NK-92 (cell line): ENCODE measurements around the gene PMS2.
A peak's percentile ranks its signal among the peaks of the same experiment; 100 is the strongest.
"Not testable (repeated sequence)": the region's sequence is repeated elsewhere in the genome, so short reads cannot be mapped to it uniquely, and the experiment has no call there.

Experiments used
- DNase-seq: peaks from one replicate; lab custom pipeline; 2025; ENCODE audit not compliant: unreplicated experiment; lab: John Stamatoyannopoulos, UW

PMS2 gene

GRCh38 chr7:6008668-6009611 lies at the start of gene PMS2, which contains the start of gene AIMP2:
TSS of gene PMS2 (minus strand) at chr7:6009049. CDS start at chr7:6009019, 30 bp downstream.
TSS of gene AIMP2 (plus strand) at chr7:6009272. CDS start at chr7:6009364, 92 bp downstream.
- peak; percentile 74 for DNase-seq

GRCh38 chr7:6057316-6058129 lies 48.7 kb upstream of the PMS2 start:
- DNase-seq, result no peak

DNA sequence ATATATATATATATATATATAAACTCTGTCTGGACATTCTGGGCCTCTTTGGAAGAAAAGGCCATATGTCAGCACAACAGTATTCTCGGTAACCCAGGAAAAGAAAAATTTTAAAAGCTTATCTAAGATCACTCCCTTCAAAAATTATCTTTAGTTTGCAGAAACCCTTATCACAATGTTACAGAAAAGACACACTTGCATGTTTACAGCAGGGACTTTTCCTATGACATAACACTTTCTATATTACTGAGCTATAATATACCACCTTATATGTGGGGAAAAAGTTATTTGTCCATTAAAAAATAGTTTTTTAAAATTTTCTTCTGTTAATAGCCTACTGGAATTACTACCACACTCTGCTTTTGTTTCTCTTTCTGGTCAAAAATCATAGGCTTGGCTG lies 47.8 kb upstream of the PMS2 start:
- no peak for DNase-seq

DNA sequence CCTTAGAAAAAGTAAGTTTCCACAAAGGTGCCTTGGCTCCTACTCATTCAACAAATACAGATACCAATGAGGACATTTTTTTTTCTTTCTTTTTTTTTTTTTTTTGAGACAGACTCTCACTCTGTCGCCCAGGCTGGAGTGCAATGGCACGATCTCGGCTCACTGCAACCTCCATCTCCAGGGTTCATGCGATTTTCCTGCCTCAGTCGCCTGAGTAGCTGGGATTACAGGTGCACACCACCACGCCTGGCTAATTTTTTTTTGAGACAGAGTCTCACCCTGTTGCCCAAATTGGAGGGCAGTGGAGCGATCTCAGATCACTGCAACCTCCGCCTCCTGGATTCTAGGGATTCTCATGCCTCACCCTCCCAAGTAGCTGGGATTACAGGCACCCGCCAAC lies 42.3 kb upstream of the PMS2 start:
- DNase-seq, result not testable (repeated sequence)

DNA sequence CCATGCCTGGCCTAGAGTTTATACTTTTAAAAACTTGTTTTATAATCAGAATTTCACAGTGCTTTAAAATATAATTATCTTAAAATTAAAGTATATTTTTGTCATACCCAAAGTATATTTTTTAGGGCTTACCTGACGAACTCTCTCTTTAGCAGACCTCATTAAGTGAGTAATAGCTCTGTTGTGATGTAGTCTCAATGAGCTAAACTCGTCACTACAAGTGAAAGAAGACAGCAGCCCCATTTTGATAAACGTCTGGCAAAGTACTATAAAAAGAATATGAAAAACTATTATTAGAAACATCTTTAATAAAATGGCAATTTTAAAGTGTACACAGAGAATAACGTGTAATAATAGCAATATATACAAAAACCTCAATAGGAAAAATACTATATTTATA lies 40.9 kb upstream of the PMS2 start:
- no peak for DNase-seq

DNA sequence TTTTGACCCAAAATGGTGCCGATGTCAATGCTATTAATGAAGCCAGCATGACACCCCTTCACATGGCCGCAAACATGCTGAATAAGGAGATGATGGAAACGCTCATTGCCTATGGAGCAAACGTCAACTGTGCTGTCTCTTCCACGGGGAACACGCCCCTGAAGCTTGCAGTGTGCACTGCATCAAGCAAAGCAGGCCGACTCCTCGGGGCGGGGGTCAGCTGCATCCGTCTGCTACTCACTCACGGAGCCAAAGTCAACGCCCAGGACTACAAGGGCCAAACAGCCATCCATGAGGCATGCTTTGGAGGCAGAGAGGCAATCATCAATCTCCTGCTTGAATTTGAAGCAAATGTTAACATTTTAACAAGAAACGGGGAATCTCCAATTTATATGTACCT lies 26.8 kb upstream of the PMS2 start:
- DNase-seq, result no peak

DNA sequence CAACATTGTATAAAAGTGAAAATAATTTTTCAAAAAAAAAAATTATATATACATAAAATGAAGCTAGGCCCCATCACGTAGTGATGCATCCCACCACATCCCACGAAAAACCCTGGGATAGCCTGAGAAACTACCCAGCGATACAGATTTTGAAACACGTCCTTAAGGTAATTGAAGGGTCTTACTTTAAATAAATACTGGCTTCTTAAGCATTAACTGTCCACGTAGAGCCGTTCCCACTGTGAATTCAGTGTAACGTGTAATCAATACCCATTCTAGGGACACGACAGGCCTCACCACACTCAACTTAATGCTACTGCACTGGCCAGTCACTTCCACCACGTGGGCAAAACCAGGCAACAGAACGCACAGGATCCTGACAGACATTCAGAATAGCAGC lies 26.3 kb upstream of the PMS2 start:
- no peak for DNase-seq

DNA sequence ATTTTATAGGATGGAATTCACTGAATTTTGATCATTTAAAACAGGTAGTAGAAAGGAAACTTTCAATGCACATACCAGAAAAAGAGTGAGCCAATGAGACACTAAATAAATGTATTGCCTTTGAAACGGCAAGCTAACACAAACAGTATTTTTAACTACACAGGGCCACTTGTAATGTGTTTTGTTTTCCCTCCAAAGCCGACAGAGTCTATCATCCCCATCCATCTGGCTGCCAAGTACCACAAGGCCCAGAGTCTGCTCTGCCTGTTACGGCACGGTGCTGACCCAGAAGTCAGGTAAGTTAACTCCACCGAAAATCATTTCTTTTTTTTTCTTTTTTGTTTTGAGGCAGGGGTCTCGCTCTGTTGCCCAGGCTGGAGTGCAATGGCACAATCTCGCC lies 23.8 kb upstream of the PMS2 start:
- DNase-seq, result no peak

DNA sequence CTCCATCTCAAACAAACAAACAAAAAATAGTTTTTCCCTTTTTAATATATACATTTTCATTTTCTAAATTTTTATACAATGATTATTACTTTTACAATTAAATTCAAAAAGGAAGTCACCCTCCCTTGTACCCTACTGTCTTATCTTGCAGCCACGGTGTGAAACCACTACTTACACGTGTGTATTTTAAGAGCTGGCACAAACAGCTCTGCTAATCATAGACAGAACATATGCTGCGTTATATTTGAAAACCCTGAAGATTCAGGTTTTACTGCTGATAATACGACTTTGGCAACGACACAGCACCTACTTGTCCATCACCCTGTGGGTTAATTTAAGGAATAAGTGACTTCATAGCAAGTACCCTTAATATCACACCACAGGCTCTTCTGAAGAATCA lies 23.3 kb upstream of the PMS2 start:
- no peak for DNase-seq

- no peak for DNase-seq
These were observed 22.7 kb upstream of the PMS2 start for GRCh38 chr7:6031567-6031966.

DNA sequence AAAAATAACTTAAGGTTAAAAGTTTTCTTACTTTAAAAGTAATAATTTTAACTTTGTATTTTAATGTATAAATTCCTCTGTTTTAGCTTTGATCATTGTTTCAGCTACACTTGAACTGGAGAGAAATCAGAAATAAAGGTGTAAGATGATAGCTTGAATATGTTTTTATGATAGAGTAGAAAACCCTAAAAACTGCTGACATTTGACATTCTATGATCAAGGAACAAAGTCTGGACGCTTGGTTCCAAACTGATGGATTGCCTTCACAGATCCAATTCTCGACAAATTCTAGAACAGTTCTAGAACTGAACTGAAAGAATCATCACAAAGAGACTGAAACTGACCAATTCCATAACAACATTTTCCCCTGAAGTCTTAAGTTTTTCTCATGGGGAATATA lies 22.1 kb upstream of the PMS2 start, which contains the start of gene ANKRD61:
TSS of gene ANKRD61 (plus strand) at position 389 of the 400 bp plus-strand sequence. CDS start at position 389, 0 bp downstream.
- DNase-seq, result no peak

DNA sequence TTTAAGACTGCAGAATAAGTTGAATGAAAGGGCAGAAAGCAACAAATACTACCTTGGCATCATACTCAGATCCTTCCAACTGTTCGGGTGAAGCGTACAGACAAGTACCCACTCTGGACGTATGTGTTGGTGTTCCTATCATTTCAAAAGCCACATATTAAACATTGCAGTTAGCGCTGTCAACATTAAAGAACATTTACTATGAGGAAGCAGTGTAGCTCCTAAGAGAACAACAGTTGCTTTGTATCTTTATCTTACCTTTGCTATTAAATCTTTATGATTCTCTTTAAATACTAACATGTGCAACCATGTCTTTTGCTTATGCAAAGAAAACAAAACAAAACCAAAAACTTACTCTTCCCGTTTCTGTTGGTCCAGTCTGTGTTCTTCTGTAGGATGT lies 19.7 kb upstream of the PMS2 start:
- DNase-seq, result no peak

DNA sequence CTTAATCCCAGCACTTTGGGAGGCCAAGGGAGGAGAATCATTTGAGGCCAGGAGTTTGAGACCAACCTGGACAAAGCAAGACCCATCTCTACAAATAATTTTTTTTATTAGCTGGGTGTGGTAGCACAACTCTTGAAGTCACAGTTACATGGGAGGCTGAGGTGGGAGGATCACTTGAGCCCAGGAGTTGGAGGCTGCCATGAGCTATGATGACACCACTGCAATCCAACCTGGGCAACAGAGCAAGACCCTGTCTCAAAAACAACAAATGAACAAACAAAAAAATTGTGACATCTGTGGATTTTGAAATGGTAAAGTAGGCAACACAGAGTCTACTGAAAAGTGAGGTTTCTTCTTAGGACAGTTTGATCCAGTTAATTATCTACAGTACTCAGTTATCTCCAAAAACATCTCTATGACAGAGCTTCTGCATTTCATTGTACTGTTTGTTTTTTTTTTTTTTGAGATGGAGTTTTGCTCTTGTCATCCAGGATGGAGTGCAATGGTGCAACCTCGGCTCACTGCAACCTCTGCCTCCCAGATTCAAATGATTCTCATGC lies 19.0 kb upstream of the PMS2 start:
- no peak for DNase-seq

DNA sequence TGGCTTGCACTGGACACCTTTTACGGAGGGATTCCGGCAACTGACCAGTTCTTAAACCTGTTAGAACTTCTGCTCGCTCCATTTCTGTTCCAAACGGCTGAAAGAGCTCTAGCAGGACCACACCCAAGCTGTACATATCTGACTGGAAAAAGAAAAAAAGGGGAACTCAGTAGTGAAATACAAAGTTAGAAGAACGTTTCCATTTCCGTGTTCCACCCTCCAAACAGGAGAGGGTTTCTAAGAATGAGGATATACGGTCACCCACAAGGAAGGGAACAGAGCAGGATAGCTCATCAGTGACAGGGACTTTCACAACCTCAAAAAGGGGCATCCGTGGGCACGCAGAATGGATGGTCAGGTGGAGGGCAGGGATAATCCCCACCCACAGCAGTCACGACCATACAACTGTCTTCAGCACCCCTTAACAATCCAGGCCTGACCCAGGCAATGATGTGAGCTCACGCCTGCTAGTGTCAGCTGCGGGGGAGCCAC lies 18.0 kb upstream of the PMS2 start:
- DNase-seq, result no peak

DNA sequence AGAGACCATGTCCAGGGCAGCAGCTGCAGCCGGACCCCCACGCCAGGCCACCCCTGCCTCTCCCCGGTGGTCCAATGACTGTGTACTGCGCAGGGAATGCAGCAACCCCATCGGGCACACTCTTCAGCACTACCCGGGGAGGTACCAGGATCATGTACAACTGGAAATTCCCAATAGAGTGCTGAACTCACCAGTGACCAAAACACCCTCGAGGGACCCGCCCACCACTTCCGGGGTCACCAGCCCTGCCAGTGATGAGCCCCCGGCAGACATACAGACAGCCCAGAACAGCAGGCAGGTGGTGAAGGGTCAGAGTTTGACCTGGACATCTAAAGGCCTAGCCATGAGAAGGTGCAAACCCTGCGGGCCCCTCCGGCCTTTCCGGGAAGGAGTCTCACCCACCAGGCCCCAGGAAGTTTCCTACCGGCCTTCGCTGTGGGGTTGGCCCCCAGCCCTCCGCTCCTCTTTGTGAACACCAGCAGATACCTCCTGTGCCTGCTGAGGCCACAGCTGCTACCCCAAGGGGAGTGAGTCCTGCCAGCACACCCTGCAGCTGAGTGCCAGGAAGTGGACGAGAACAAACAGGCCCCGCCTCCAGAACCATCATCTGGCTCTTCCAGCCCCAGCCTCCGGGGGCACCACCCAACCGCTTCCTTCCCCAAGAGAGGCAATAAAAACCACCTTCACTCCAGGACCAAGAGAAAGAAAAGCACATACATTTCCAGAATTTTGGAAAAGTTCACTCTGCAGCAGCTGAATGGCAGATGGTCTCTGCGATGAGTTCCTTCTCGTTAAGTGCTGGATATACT lies 17.4 kb upstream of the PMS2 start:
- no peak for DNase-seq

GRCh38 chr7:6023974-6024435 lies 15.2 kb upstream of the PMS2 start:
- DNase-seq, result no peak

GRCh38 chr7:6022707-6023106 lies 13.9 kb upstream of the PMS2 start:
- DNase-seq, result no peak

DNA sequence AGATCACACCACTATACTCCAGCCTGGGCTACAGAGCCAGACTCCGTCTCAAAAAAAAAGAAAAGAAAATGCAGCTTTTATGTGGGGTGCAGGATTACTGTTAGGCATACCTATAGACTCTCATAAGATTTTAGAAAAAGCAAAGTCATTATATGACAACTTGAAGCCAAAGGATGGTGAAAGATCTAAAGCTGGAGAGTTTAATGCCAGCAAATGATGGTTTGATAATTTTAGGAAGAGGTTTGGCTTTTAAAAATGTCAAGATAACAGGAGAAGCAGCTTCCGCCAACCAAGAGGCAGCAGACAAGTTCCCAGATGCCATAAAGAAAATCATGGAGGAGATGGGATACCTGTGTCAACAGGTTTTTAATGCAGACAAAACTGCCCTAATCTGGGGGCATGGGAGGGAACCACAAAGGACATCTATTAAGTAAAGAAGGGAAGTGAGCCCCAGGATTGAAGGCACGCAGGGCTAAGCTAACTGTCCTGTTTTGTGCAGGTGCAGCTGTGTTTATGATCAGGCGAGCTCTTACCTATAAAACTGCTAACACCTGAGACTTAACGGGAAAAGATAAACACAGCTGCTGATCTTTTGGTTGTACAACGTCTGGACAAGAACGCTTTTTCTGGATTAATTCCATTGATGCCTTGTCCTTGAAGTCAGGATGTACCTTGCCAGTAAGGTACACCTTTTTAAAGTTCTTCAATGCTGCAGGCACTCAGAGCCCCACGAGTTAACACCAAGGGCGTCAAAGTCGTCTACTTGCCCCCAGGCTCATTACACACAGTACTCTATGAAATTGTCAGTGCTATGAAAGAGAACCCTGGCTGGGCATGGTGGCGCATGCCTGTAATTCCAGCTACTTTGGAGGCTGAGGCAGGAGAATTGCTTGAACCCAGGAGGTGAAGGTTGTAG lies 11.8 kb upstream of the PMS2 start:
- DNase-seq, result no peak

- no peak for DNase-seq
These were observed 7.8 kb upstream of the PMS2 start for GRCh38 chr7:6016653-6016966.
